HG03575 (cell line): ENCODE data around the gene ADAM10.

Source experiments
- ATAC-seq: cut with Tn5 transposase; IDR thresholded peaks from one replicate; pipeline ENCODE4 v1.9.1; 2021; ENCODE audit not compliant: unreplicated experiment, insufficient number of reproducible peaks, low FRiP score; ENCODE audit errors: extremely low read depth

Gene ADAM10

DNA sequence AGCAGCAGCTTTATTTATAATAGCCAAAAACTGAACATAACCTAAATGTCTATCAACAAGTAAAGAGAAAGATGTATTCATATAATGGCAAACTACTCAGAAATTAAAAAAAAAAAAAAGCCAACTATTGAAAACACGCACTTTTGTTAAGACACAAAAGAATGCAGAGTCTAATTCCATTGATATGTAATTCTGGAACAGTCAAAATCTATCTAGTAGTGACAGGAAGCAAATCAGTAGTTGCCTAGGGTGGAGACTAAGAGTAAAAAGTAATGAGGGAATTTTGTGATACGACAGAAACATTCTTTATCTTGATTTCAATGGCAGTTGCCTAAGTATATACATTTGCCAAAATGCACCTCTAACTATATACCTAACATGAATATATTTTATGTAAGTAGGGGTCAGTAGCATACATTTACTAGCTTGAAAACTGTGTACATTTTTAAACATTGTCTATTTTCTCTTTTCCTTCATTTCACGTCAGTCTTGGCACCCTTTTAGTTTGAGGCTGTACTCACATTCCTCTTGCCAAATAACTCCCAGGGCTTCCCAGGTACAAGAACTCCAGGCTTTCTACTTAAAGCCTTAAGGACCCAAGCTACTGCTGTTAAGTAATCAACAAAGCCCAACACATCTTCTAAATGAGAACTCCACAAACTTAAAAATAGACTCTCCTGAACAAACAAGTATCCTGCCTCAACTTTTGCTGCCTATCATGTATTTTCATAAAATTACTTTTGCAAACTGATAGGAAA lies 54.7 kb downstream of the ADAM10 start:
- no peak for ATAC-seq

DNA sequence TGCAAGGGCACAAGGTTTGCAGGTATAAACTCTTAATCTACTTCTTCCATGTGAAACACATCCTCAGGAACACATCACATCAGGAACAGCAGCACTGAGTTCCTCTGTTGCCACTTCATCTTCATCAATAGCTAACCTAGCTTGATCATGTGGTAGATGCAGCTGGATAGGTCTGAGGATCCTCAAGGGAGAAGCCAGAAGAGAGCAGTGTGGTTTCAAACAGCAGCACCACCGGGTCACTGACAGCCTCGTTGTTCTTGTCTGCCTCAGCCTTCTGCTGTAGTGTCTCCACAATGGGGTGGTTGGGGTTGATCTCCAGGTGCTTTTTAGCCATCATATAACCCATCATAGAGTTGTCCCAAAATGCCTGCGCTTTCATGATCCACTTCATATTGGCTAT lies 58.8 kb downstream of the ADAM10 start:
- ATAC-seq = no peak

DNA sequence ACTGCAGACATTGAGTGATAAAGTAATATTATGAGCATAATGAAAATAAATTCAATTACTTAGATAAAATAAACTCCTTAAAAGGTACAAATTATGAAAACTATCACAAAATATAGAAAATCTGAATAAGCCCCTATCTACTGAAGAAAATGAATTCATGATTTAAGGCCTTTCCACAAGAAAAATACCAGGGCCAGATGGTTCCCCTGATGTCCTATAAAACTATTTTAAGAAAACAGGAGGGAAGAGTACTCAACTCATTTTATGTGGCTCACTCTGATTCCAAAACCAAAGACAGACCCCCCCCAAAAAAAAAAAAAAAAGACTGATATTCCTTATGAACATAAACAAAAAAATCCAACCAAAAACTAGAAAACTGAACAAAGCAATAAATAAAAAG lies 59.9 kb downstream of the ADAM10 start:
- no peak for ATAC-seq

DNA sequence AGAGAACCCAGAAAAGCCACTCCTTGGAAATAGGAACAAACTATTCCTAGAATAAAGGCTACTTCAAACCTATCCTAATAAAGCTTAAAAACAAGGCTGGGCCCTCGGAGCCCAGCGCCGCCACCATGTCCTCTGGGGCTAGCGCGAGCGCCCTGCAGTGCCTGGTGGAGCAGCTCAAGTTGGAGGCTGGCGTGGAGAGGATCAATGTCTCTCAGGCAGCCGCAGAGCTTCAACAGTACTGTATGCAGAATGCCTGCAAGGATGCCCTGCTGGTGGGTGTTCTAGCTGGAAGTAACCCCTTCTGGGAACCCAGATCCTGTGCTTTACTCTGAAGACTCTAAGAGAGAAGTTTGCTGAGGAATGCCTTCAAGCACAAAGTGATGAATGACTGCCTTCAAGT lies 63.2 kb downstream of the ADAM10 start:
- no peak for ATAC-seq

DNA sequence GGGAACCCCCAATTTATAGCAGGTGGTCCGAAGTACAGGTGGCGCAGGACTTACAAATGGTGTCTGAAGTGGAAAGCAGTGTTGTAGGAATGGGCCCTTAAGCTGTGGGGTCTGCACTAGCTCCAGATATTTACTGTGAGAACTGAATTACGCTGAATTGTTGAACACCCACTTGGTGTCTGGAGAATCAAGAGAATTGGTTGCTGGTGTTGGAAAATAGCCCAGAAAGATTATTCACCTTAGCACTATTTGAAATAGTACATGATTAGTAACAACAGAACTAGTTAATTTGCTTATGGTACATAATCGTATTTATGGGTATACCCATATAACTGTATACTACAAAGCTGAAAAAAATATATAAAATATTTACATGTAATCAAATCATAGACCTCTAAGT lies 64.8 kb downstream of the ADAM10 start:
- ATAC-seq = no peak

DNA sequence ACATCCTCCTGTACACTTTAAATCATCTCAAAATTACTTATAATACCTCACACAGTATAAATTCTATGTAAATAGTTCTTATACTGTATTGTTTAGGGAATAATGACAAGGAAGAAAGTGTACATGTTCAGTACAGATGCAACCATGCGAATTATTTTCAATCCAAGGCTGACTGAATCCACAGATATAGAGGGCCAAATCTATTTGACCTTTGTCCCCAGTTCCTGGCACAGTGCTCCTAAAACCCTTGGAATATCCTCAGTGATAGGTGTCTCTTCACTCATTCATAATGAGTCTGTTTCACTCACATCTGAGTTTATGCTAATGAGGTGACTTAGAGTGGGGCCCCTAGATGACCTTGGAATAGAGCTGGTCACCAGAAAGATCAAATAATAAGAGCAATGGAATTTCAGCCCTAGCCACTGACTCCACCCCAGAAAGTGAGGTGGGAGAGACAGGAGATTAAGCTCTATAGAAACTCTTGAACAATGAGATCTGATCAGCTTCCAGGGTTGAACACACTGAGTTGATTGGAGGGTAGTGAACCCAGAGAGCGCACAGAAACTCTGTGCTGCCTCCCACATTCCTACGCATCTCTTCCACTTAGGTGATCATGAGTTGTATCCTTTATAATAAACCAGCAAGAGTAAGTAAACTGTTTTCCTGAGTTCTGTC lies 65.3 kb downstream of the ADAM10 start:
- no peak for ATAC-seq

DNA sequence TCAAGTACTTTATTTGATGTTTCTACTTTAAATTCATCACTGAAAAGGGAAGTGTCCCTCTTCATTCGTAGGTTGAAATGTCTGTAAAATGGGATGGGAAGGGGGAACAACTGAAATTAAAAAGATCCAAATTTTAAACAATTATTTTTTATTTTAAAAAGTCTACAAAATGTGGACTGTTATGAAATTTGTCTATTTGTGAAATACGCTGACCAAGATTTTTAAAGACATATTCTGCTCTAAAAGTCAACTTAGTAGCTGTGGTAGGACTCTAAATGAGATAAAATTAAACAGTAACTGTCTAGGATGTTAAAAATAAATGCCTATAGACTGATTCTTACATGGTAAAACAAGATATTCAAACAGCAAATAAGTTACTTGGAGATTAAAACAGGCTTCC lies 67.3 kb downstream of the ADAM10 start:
- ATAC-seq = no peak

DNA sequence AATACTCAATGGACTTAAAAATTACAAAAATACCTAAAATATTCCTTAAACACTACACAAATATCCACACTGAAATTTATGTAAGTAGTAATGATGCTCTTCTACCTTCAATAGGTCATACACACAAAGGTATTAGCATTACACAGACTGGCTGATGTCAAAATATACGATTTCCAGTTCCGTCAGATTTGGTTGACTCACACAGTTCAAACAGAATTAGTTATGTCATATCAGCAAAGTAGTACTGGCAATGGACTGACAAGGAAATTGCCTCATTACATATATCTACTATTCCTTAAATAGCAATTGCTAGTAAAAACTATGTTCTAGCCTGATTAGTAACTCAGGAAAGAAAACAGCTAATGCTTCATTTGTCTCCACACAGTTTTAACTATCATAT lies 70.8 kb downstream of the ADAM10 start:
- ATAC-seq = no peak

DNA sequence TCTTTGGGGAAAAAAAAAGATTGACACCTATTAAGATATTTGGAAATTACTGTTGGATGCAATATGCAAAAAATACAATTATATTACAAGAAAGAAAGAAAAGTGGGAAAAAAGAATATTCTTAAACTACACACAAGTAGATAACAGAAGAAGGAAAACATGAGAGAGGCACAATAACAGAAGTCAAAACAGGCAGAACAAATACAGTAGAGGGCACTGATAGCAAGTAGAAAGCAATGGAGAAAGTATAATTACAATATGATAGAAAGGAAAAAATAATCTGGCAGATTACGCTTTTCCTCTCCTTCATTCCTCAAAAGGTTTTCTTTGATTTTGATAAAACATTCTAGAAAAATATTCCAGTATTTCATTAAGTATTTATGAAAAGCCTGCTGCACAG lies 72.1 kb downstream of the ADAM10 start:
- no peak for ATAC-seq

DNA sequence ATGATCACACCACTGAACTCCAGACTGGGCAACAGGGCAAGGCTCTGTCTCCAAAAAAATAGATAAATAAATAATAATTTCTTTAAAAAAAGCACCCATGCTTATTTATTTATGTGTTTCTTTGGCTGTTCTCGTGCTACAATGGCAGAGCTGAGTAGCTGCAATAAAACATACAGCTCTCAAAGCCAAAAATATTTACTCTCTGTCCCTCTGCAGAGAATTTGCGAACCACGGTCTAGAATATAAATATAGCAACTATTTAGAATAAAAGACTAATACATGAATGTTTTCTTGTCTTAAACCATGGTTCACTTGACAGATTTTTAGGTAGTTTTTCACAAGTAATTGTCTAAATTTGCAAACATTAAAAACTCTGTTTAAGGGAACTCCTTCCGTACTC lies 72.7 kb downstream of the ADAM10 start:
- ATAC-seq = no peak

DNA sequence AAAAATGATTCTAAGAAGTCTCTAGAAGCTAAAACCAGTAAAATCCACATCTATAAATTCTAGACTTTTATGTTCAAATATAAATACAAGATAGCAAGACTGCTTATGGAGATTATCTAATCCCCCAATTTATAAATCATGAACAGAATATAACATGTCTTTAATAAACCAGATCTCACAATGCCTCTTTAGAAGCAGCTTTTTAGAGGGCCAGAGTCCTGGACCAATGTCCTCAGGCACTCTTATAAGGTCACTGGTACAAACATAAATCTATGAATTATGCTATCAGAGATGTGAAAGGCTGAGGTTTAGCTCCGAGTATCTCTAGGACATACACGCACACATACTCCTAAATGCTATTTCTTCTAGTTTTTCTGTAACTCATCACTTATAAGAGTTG lies 78.3 kb downstream of the ADAM10 start:
- ATAC-seq = no peak

DNA sequence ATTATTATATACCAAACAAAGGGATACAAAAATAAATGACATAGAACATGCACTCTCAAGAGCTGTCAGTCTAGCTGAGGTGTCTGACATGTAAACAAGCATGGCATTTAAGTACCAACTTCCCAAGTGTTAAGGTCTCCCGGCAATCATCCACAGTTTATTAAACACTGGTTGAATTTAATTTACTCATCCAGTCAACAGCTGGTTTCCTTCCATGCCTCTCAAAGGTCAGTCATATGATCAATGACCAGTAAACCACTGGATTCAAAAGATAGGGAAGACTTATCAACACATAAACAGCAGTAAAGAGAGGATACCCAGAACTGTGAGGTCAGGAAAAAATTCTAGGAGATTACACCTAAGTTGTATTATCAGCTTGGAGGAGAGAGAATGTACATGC lies 80.4 kb downstream of the ADAM10 start:
- no peak for ATAC-seq

DNA sequence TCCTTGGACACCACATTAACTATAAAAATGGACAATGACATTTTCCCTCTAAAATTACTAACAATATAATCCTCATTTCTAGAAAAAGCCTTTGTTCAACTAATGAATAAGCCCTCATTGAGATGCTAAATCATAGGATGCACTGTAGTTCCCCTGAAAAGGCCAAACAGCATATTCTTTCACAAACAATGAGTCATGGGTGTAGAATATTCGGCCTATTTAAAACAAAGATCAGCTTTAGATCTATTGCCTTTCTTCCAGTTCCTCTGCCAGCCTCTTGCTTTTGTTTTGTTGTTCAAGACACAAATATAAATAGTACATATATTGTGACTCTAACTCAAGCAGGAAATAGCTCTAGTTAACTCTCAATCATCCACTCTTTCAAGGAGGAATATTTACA lies 82.5 kb downstream of the ADAM10 start:
- ATAC-seq = no peak

DNA sequence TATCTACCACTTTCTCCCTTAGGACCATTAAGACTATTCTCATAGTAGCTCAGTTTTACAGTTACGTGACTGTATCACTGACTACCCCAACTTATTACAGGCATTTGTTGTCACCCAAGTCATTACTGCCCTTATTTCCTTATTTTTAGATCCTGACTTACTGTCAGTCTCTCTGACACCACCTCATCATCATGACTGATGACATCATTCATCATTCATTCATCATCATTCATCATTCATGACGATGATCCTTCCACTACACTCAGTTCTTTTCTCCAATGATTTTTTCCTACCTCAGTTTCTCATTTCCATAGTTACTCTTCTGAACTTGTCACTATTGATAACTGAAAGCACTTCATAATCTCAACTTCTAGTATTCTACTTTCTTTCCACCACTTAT lies 83.8 kb downstream of the ADAM10 start:
- ATAC-seq = no peak

DNA sequence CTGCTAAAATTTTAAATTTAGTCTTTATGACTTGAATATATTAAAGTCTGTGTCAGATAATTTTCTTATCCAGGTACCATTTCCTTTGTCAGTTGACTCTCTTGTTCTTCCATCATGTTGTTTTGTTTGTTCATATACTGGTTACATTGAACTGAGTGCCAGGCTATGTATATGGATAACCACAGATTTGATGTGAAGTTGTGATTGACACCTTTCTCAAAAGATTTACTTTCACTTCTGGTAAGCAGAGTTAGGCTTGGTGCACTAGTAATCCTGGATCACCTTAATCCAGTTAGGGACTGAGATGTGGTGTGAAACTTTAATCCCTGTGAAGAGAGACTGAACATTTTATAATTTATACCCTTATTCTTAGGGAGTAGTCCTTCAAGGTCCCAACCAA lies 99.4 kb downstream of the ADAM10 start:
- no peak for ATAC-seq

DNA sequence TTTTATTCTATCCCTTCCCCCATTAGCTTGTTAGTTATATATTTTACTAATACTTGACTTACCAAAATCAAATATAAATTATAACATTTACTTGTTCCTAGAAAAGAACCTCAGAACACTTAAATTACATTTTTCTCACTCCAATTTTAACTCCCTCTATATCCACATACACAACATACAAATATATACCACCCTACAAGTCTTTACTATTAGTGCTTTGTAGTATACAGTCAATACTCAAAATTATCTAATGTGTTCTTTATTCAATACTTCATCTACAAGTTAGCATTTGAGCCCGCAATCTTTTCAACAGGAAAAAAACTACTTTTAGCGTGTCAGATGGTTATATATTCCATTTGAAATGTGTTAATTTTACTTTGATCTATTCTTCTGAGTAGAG lies 100.3 kb downstream of the ADAM10 start:
- no peak for ATAC-seq

DNA sequence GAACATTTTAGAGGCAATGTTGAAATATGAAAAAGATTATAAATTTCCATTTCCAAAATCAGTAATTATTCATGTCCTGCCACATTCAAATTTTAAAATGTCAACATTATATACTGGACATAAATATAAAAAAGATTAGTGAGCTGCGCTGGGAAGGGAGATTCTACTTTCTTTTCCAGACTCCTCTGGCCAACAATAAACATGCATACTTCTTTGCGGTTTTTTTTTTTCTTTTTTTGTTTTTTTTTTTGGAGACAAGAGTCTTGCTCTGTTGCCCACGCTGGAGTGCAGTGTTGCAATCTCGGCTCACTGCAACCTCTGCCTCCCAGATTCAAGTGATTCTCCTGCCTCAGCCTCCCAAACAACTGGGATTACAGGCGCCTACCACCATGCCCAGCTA lies 105.5 kb downstream of the ADAM10 start:
- ATAC-seq = no peak

DNA sequence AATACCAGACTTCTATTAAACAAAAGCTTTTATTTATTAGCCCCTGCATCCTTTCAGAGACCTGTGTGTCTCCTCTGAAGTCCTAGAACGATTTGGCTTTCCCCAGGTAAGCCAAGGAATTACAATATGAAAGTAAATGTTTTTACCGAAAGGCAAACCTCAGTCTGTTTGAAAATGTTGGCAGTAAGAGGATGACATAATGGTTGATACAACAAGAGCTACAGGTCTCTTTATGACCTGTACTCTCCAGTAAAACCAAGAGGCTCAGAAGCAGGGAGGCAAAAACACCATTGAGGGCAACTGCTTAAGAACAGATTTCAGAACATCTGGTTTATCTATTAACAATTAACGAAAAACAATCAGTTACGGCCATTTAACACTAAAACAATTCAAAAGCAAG lies 107.8 kb downstream of the ADAM10 start:
- no peak for ATAC-seq

DNA sequence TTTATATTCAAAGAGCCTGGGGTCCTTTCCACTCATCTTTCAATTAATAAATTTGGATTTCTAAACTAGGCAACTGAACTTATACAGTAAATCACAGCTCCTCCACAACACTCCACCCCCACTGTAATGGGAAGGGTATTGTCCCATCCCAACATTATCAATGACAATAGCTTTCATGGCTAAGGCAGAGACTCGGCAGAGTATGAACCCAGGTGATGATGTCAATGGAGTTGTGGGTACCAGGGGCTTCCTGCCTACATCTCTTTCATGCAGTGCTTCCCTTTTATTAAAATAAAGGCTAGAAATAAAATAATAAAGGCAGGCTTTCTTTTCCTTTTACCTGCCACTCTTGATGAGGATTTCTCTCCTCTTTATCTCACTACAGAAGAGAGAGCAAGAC lies 109.5 kb downstream of the ADAM10 start:
- ATAC-seq = no peak

DNA sequence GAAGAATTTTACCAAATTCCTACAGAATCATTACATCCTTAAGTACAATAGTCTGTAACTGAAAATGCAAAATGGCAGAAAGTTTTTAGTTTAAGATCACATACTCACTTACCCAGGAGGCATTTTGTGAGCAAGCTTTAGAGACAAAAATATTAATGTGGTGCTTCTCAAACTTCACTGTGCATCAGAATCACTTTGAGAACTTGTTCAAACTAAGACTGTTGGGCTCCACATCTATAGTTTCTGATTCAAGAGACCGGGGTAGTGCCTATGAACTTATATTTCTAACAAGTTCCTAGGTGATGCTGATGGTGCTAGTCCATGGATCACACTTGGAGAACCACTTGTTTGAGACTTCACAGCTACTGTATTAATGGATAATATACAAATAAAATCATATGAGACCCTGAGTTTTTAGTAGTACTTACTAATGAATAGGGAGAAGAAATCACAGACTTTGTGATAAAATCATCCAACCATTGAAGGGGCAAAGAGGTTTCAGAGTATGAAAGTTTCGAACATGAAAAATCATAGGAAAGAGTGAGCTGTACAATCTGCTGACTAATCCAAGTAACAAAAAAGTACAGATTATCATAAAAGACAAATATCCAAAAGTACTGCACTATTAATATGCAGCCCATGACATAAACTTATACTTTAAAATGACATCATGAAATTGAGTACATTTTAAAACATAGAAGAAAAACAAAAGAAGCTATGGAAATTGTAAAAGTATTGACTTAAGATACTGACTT lies 110.3 kb downstream of the ADAM10 start:
- no peak for ATAC-seq
